HepG2 (cell line): ENCODE measurements around the gene CD207.

ENCODE experiments used
- CTCF ChIP-seq: sonication (generic); formaldehyde crosslinking; IDR thresholded peaks from 2 replicates; pipeline ENCODE4 v1.5.0; 2020; ENCODE audit warnings: mild to moderate bottlenecking, missing genetic modification reagents, moderate library complexity
- IKZF1 ChIP-seq: fragments of 450-650 bp; IDR thresholded peaks from 2 replicates; pipeline ENCODE4 v1.7.1; 2016
- JUN ChIP-seq: sonication (generic); formaldehyde crosslinking; IDR thresholded peaks from 2 replicates; pipeline ENCODE4 v1.4.0; 2020; ENCODE audit warnings: mild to moderate bottlenecking, missing genetic modification reagents
- SMC3 ChIP-seq: IDR thresholded peaks from 2 replicates; pipeline ENCODE4 v1.6.1; 2011; ENCODE audit warnings: low read length, improper control_type of control experiment
- TF ChIP-seq, protein P1 (sequence below): sonication (generic); formaldehyde crosslinking; IDR thresholded peaks from 2 replicates; pipeline ENCODE4 v1.4.0; 2020; ENCODE audit warnings: mild to moderate bottlenecking, low read depth, missing genetic modification reagents
- TF ChIP-seq, protein P2 (sequence below): sonication (generic); formaldehyde crosslinking; IDR thresholded peaks from 2 replicates; pipeline ENCODE4 v1.5.1; 2020; ENCODE audit warnings: mild to moderate bottlenecking, moderate library complexity, missing genetic modification reagents

- TF ChIP-seq, protein P1, sequence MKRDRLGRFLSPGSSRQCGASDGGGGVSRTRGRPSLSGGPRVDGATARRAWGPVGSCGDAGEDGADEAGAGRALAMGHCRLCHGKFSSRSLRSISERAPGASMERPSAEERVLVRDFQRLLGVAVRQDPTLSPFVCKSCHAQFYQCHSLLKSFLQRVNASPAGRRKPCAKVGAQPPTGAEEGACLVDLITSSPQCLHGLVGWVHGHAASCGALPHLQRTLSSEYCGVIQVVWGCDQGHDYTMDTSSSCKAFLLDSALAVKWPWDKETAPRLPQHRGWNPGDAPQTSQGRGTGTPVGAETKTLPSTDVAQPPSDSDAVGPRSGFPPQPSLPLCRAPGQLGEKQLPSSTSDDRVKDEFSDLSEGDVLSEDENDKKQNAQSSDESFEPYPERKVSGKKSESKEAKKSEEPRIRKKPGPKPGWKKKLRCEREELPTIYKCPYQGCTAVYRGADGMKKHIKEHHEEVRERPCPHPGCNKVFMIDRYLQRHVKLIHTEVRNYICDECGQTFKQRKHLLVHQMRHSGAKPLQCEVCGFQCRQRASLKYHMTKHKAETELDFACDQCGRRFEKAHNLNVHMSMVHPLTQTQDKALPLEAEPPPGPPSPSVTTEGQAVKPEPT (CRISPR knock-in tag), result no peak
- TF ChIP-seq, protein P2, sequence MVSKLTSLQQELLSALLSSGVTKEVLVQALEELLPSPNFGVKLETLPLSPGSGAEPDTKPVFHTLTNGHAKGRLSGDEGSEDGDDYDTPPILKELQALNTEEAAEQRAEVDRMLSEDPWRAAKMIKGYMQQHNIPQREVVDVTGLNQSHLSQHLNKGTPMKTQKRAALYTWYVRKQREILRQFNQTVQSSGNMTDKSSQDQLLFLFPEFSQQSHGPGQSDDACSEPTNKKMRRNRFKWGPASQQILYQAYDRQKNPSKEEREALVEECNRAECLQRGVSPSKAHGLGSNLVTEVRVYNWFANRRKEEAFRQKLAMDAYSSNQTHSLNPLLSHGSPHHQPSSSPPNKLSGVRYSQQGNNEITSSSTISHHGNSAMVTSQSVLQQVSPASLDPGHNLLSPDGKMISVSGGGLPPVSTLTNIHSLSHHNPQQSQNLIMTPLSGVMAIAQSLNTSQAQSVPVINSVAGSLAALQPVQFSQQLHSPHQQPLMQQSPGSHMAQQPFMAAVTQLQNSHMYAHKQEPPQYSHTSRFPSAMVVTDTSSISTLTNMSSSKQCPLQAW, result no peak
- no peak for TF ChIP-seq JUN (CRISPR knock-in tag)
- TF ChIP-seq IKZF1, result no peak
- TF ChIP-seq SMC3, result no peak
- TF ChIP-seq CTCF, result no peak
Measured at GRCh38 chr2:70852824-70853223, 17.2 kb upstream of the CD207 start.
